ENCODE measurements around the gene AKNAD1. TPM values are rescaled to one million over a fixed set of nuclear protein-coding genes. Genes with fewer than 3 reads are reported as not detected.
"Not testable (repeated sequence)": the region's sequence is repeated elsewhere in the genome, so short reads cannot be mapped to it uniquely, and the experiment has no call there.

Gene AKNAD1
- total and polyA plus RNA-seq, 2 donors (not counting 1 experiment from before 2014, with no cell fraction given): not detected

DNA sequence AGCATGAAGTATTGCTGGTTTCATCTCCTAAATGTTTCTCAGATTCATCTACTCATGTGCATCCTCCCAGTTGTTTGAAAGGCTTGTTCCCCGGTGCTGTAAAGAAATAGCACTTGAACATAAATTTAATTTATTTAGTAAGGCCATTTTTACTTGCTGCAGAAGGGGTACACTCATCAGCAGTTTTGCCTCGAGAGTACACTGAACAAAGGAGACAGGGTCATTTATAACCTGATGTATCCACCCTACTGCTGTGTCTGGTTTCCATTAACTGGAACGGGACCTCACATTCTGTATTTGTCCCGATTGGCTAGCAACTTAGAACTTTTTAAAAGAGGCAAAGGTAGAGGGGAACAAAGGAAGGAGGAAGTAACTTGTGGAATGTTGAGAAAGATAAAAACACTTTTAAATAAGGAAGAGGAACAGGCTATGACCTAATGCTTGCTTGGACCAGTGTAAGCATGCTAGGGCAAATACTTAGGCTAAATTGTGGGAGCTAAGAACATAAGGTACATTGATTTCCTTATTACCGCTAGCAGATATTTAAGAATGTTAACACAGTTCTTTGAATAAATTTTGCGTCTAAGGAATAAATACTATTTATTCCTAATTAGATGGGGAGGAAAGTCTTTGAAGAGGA lies 32.2 kb upstream of the AKNAD1 start:
- H3K9me3 ChIP-seq (ENCODE audit: control extremely low read depth in 1 of 3, control insufficient read depth in 2 of 3, insufficient read depth in 1 of 3, low read length in 2 of 3); H3K4me1 ChIP-seq (ENCODE audit: control insufficient read depth in 2 of 2, insufficient read depth in 2 of 2, low read length in 2 of 2); H3K27ac ChIP-seq (ENCODE audit: low read length in 2 of 2); H3K27me3 Mint-ChIP-seq; DNase-seq; H3K4me2 ChIP-seq (replicated peaks; ENCODE audit: low read depth, low read length, poor library complexity, severe bottlenecking); H3K36me3 ChIP-seq (replicated peaks in 1 of 2; ENCODE audit: control extremely low read depth in 1 of 2, control insufficient read depth in 1 of 2, extremely low read depth in 1 of 2, insufficient read depth in 2 of 2, low read length in 1 of 2); intact Hi-C loops (cut with micrococcal nuclease); H4K20me1 ChIP-seq (ENCODE audit: control insufficient read depth, insufficient read depth, low read length, poor library complexity, severe bottlenecking); H3K27me3 ChIP-seq (replicated peaks in 1 of 4; ENCODE audit: control extremely low read depth in 1 of 4, control insufficient read depth in 3 of 4, insufficient read depth in 4 of 4, low read length in 3 of 4); H3K4me3 Mint-ChIP-seq; ATAC-seq (ENCODE audit: low read depth); H3K4me3 ChIP-seq (ENCODE audit: control extremely low read depth in 1 of 5, extremely low read depth in 1 of 5, insufficient read depth in 1 of 5, low read depth in 2 of 5, low read length in 4 of 5); H3K79me2 ChIP-seq (ENCODE audit: control insufficient read depth, insufficient read depth, low read length); H2AFZ ChIP-seq (ENCODE audit: insufficient read depth, low read depth, low read length, poor library complexity, severe bottlenecking); H3K4me1 Mint-ChIP-seq; H3K9me3 Mint-ChIP-seq (ENCODE audit: insufficient read depth); POLR2A ChIA-PET; H3K9ac ChIP-seq (ENCODE audit: low read length); H3K27ac Mint-ChIP-seq: not testable (repeated sequence)
- WGBS (ENCODE audit: insufficient coverage): no CpG with 5 or more reads among the region's 6 CpGs
- CTCF ChIA-PET: interaction anchor here (1.1 kb wide), 1 partner anchor 9 kb away, joined by 5 read pairs; no protein-coding TSS in a partner anchor

DNA sequence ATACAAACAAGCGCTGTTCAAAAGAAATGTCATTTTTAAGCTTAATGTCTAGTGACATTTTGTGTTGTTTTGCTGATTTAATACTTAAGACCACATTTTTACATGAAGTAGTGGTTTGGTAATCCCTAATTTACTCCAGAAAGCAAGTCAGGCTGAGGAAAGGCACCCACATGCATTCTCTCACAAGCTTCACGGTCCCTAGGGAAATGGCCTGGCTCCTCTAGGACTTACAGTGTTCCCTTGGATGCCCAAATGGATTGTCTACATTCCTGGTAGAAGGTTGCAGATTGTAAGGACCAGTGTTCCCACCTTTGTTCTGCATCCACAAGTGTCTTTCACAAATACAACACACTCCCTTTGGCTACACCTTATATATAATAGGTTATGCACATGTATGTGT lies 29.4 kb upstream of the AKNAD1 start:
- no peaks in the 10 kb centered on the region for H4K20me1 ChIP-seq (ENCODE audit: control insufficient read depth, insufficient read depth, low read length, poor library complexity, severe bottlenecking)
- TF ChIP-seq, protein P1, sequence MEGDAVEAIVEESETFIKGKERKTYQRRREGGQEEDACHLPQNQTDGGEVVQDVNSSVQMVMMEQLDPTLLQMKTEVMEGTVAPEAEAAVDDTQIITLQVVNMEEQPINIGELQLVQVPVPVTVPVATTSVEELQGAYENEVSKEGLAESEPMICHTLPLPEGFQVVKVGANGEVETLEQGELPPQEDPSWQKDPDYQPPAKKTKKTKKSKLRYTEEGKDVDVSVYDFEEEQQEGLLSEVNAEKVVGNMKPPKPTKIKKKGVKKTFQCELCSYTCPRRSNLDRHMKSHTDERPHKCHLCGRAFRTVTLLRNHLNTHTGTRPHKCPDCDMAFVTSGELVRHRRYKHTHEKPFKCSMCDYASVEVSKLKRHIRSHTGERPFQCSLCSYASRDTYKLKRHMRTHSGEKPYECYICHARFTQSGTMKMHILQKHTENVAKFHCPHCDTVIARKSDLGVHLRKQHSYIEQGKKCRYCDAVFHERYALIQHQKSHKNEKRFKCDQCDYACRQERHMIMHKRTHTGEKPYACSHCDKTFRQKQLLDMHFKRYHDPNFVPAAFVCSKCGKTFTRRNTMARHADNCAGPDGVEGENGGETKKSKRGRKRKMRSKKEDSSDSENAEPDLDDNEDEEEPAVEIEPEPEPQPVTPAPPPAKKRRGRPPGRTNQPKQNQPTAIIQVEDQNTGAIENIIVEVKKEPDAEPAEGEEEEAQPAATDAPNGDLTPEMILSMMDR (IDR thresholded peaks at IDR 0.05): no peak
- TF ChIP-seq EZH2 (IDR thresholded peaks at IDR 0.05; ENCODE audit: borderline replicate concordance, insufficient read depth, low read depth, low read length, poor library complexity, severe bottlenecking): no peak
- no peak overlapping the region for H2AFZ ChIP-seq (ENCODE audit: insufficient read depth, low read depth, low read length, poor library complexity, severe bottlenecking)
- H3K4me2 ChIP-seq (replicated peaks; ENCODE audit: low read depth, low read length, poor library complexity, severe bottlenecking): no peak overlapping the region
- 83% methylated on average over 1 of the region's 2 CpGs for WGBS (ENCODE audit: insufficient coverage)
- no peak for ATAC-seq (ENCODE audit: low read depth)
- H3K9me3 ChIP-seq (ENCODE audit: control extremely low read depth in 1 of 3, control insufficient read depth in 2 of 3, insufficient read depth in 1 of 3, low read length in 2 of 3): no peaks in the 10 kb centered on the region
- no peak overlapping the region for H3K27ac Mint-ChIP-seq
- H3K4me1 ChIP-seq (ENCODE audit: control insufficient read depth in 2 of 2, insufficient read depth in 2 of 2, low read length in 2 of 2): no peaks in the 10 kb centered on the region
- POLR2A ChIA-PET: interaction anchor here (0.6 kb wide), 1 partner anchor 44 kb away, joined by 9 read pairs; no protein-coding TSS in a partner anchor
- H3K9ac ChIP-seq (ENCODE audit: low read length): no peak overlapping the region
- no peak for DNase-seq
- no peaks in the 10 kb centered on the region for H3K27me3 ChIP-seq (replicated peaks in 1 of 4; ENCODE audit: control extremely low read depth in 1 of 4, control insufficient read depth in 3 of 4, insufficient read depth in 4 of 4, low read length in 3 of 4)
- no peaks in the 10 kb centered on the region for H3K27me3 Mint-ChIP-seq
- H3K4me3 ChIP-seq (ENCODE audit: control extremely low read depth in 1 of 5, extremely low read depth in 1 of 5, insufficient read depth in 1 of 5, low read depth in 2 of 5, low read length in 4 of 5): no peak overlapping the region
- no peaks in the 10 kb centered on the region for H3K79me2 ChIP-seq (ENCODE audit: control insufficient read depth, insufficient read depth, low read length)
- CTCF ChIA-PET: interaction anchor here (1.3 kb wide), 1 partner anchor 10 kb away, joined by 3 read pairs; no protein-coding TSS in a partner anchor
- intact Hi-C loops (cut with micrococcal nuclease): no loop called here
- no peaks in the 10 kb centered on the region for H3K9me3 Mint-ChIP-seq (ENCODE audit: insufficient read depth)
- H3K36me3 ChIP-seq (replicated peaks in 1 of 2; ENCODE audit: control extremely low read depth in 1 of 2, control insufficient read depth in 1 of 2, extremely low read depth in 1 of 2, insufficient read depth in 2 of 2, low read length in 1 of 2): no peaks in the 10 kb centered on the region
- no peaks in the 10 kb centered on the region for H3K4me1 Mint-ChIP-seq
- H3K4me3 Mint-ChIP-seq: no peak overlapping the region
- H3K27ac ChIP-seq (ENCODE audit: low read length in 2 of 2): no peak overlapping the region
